CD14-positive monocyte (primary cell): ENCODE measurements around the gene TMEM92. TPM values are rescaled to one million over a fixed set of nuclear protein-coding genes. Genes with fewer than 3 reads are reported as not detected.

Experiments used
- DNase-seq, 3 donors: peaks; one replicate each; pipeline ENCODE4 v3.0.0-alpha.2; 2011 to 2022
- H2AFZ ChIP-seq: 2 replicates; pipeline ENCODE4 v1.6.0; 2012; ENCODE audit warnings: mild to moderate bottlenecking, low read depth, low read length, inconsistent platforms; ENCODE audit not compliant: insufficient read depth, poor library complexity, severe bottlenecking
- H3K27ac ChIP-seq, 2 donors: 1 replicate in 1 of 2; 2 replicates in 1 of 2; pipeline ENCODE4 v1.5.1; 2012 to 2013; ENCODE audit warnings: low read length in 2 of 2, control low read depth in 1 of 2, inconsistent platforms in 1 of 2, low read depth in 1 of 2, mild to moderate bottlenecking in 1 of 2
- H3K27me3 ChIP-seq, 2 donors: one replicate each; pipeline versions ENCODE4 v1.6.0 to v1.6.1; 2011 to 2013; ENCODE audit warnings: low read length in 2 of 2; ENCODE audit not compliant: control insufficient read depth in 2 of 2, insufficient read depth in 2 of 2
- H3K36me3 ChIP-seq, 2 donors: replicated peaks in 1 of 2; 1 replicate in 1 of 2; 2 replicates in 1 of 2; pipeline versions ENCODE4 v1.5.1 to v1.6.1; 2012 to 2013; ENCODE audit warnings: low read length in 2 of 2, control low read depth in 1 of 2, inconsistent platforms in 1 of 2, mild to moderate bottlenecking in 1 of 2; ENCODE audit not compliant: insufficient read depth in 2 of 2, control insufficient read depth in 1 of 2
- H3K4me1 ChIP-seq, 2 donors: 1 replicate in 1 of 2; 2 replicates in 1 of 2; pipeline versions ENCODE4 v1.5.1 to v1.6.1; 2012 to 2013; ENCODE audit warnings: low read length in 2 of 2, control low read depth in 1 of 2, inconsistent platforms in 1 of 2, mild to moderate bottlenecking in 1 of 2, moderate library complexity in 1 of 2; ENCODE audit not compliant: insufficient read depth in 2 of 2, control insufficient read depth in 1 of 2
- H3K4me2 ChIP-seq: replicated peaks from 2 replicates; pipeline ENCODE3; 2012; ENCODE audit warnings: low read length, moderate library complexity, mild to moderate bottlenecking; ENCODE audit not compliant: poor library complexity, severe bottlenecking; ENCODE audit errors: extremely low read depth
- H3K4me3 ChIP-seq, 3 experiments: fragments of 200-600 bp in 1 of 3; sonication (generic) in 1 of 3; replicated peaks in 1 of 3; 1 replicate in 2 of 3; 2 replicates in 1 of 3; pipeline ENCODE4 v1.5.1; 2011 to 2013; ENCODE audit warnings: low read length in 3 of 3, mild to moderate bottlenecking in 3 of 3, control low read depth in 2 of 3, low read depth in 2 of 3, inconsistent platforms in 1 of 3, moderate library complexity in 1 of 3
- H3K79me2 ChIP-seq: 2 replicates; pipeline ENCODE4 v1.6.0; 2012; ENCODE audit warnings: mild to moderate bottlenecking, control low read depth, inconsistent platforms, low read length, moderate library complexity; ENCODE audit not compliant: insufficient read depth
- H3K9ac ChIP-seq: 2 replicates; pipeline ENCODE4 v1.6.0; 2017; ENCODE audit warnings: low read length, mild to moderate bottlenecking; ENCODE audit not compliant: insufficient read depth, poor library complexity, severe bottlenecking
- H3K9me3 ChIP-seq, 2 donors: replicated peaks in 1 of 2; 1 replicate in 1 of 2; 2 replicates in 1 of 2; pipeline versions ENCODE4 v1.5.1 to v1.6.1; 2012 to 2013; ENCODE audit warnings: low read length in 2 of 2, control low read depth in 1 of 2; ENCODE audit not compliant: control insufficient read depth in 1 of 2, insufficient read depth in 1 of 2
- H4K20me1 ChIP-seq: 2 replicates; pipeline ENCODE4 v1.6.0; 2012; ENCODE audit warnings: mild to moderate bottlenecking, low read length, control low read depth, moderate library complexity; ENCODE audit not compliant: insufficient read depth
- H3K27ac Mint-ChIP-seq, 7 donors: one replicate each; pipeline ENCODE4 v1.8.0; 2020; ENCODE audit warnings: mild to moderate bottlenecking in 7 of 7, mixed read lengths in 7 of 7, moderate library complexity in 6 of 7, inconsistent platforms in 2 of 7
- H3K27me3 Mint-ChIP-seq, 3 donors: one replicate each; pipeline ENCODE4 v1.8.0; 2021 to 2022; ENCODE audit warnings: low read depth in 3 of 3, mild to moderate bottlenecking in 3 of 3, mixed read lengths in 3 of 3, moderate library complexity in 3 of 3, inconsistent platforms in 1 of 3
- H3K36me3 Mint-ChIP-seq, 2 donors: one replicate each; pipeline ENCODE4 v1.8.0; 2020; ENCODE audit warnings: mixed read lengths in 2 of 2, inconsistent platforms in 1 of 2, mild to moderate bottlenecking in 1 of 2
- H3K4me1 Mint-ChIP-seq: one replicate; pipeline ENCODE4 v1.8.0; 2020; ENCODE audit warnings: mild to moderate bottlenecking, mixed read lengths
- H3K4me3 Mint-ChIP-seq, 2 donors: one replicate each; pipeline ENCODE4 v1.8.0; 2020; ENCODE audit warnings: mild to moderate bottlenecking in 2 of 2, mixed read lengths in 2 of 2, moderate library complexity in 1 of 2
- H3K9me3 Mint-ChIP-seq, 7 donors: one replicate each; pipeline ENCODE4 v1.8.0; 2020 to 2022; ENCODE audit warnings: mixed read lengths in 7 of 7, mild to moderate bottlenecking in 6 of 7, moderate library complexity in 6 of 7, inconsistent platforms in 2 of 7
- WGBS: methylation state at CpG from one replicate; pipeline ENCODE4 v1.1.5; 2013; ENCODE audit warnings: missing lambda C conversion rate; ENCODE audit not compliant: insufficient coverage; 5-methylcytosine and 5-hydroxymethylcytosine counted together
- intact Hi-C, 2 donors: fragments of 100-400 bp; cut with micrococcal nuclease; formaldehyde crosslinking; loops; one replicate each; pipeline versions ENCODE4 v1.15.0 to v1.15.1; 2023
- polyA plus RNA-seq, 3 donors: library from polyadenylated mRNA; depleted of rRNA in 1 of 3; unstranded in 2 of 3; stranded (reverse) in 1 of 3; fragments of 300-500 nt in 2 of 3; fragments of >200 nt in 1 of 3; fragmentation: Illumina TruSeq in 2 of 3; gene quantifications; 1 replicate in 2 of 3; 2 replicates in 1 of 3; pipeline ENCODE4 v1.2.3, GENCODE V29; 2012 to 2021
- TF ChIP-seq, protein P1 (sequence below): fragments of 200-600 bp; IDR thresholded peaks from one replicate; pipeline ENCODE4 v1.8.0; 2022; ENCODE audit warnings: antibody characterized with exemption, mild to moderate bottlenecking

Gene TMEM92
- polyA plus RNA-seq, 3 donors: not detected

DNA sequence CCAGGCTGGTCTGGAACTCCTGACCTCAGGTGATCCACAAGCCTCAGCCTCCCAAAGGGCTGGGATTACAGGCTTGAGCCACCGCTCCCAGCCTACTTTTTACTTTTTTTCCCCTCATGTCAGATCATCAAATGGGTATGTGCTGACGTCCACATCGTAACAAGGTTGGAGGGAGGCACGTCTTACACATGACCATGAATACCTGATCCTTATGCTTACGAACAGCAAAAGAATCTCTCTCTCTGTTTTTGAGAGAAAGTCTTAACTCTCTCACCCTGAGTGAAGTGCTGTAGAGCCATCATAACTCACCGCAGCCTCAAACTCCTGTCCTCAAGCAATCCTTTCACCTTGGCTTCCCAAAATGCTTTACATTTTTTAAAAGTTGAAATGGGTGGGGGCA, 29.5 kb upstream of the TMEM92 start:
- Mint-ChIP-seq H3K27me3 (peaks cover 6 to 16% (median 7%) of the 10 kb centered on the region in 3 donors), H3K9me3 (peaks cover 9 to 25% (median 17%) of the 10 kb centered on the region in 7 donors), H3K4me3 (no peak overlapping the region), H3K27ac (no peak overlapping the region), H3K4me1 (no peaks in the 10 kb centered on the region), H3K36me3 (no peaks in the 10 kb centered on the region)
- Histone ChIP-seq H3K27ac (no peak overlapping the region), H4K20me1 (no peaks in the 10 kb centered on the region), H3K4me2 (no peak overlapping the region), H3K4me3 (no peak overlapping the region), H3K4me1 (no peaks in the 10 kb centered on the region), H3K79me2 (no peaks in the 10 kb centered on the region), H3K36me3 (no peaks in the 10 kb centered on the region), H3K9ac (no peak overlapping the region), H3K27me3 (no peaks in the 10 kb centered on the region), H3K9me3 (peaks cover 0 to 6% of the 10 kb centered on the region in 2 donors), H2AFZ (no peak overlapping the region)
- TF ChIP-seq, protein P1, sequence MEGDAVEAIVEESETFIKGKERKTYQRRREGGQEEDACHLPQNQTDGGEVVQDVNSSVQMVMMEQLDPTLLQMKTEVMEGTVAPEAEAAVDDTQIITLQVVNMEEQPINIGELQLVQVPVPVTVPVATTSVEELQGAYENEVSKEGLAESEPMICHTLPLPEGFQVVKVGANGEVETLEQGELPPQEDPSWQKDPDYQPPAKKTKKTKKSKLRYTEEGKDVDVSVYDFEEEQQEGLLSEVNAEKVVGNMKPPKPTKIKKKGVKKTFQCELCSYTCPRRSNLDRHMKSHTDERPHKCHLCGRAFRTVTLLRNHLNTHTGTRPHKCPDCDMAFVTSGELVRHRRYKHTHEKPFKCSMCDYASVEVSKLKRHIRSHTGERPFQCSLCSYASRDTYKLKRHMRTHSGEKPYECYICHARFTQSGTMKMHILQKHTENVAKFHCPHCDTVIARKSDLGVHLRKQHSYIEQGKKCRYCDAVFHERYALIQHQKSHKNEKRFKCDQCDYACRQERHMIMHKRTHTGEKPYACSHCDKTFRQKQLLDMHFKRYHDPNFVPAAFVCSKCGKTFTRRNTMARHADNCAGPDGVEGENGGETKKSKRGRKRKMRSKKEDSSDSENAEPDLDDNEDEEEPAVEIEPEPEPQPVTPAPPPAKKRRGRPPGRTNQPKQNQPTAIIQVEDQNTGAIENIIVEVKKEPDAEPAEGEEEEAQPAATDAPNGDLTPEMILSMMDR: no peak
- 100% methylated on average over 3 of the region's 6 CpGs for WGBS
- intact Hi-C loops: no loop called here
- no peak for DNase-seq

- WGBS: no CpG with 5 or more reads among the region's 2 CpGs
- H3K79me2 ChIP-seq: no peaks in the 10 kb centered on the region
- Mint-ChIP-seq H3K4me3 (no peak overlapping the region), H3K9me3 (peaks cover 8 to 23% (median 14%) of the 10 kb centered on the region in 7 donors), H3K27me3 (peaks cover 2 to 14% (median 6%) of the 10 kb centered on the region in 3 donors), H3K36me3 (no peaks in the 10 kb centered on the region), H3K27ac (no peak overlapping the region), H3K4me1 (no peaks in the 10 kb centered on the region)
- no peak overlapping the region for H3K27ac ChIP-seq
- H3K36me3 ChIP-seq: no peaks in the 10 kb centered on the region
- H3K27me3 ChIP-seq: no peaks in the 10 kb centered on the region
- H3K4me3 ChIP-seq: no peak overlapping the region
- no peak overlapping the region for H3K4me2 ChIP-seq
- H4K20me1 ChIP-seq: no peaks in the 10 kb centered on the region
- H2AFZ ChIP-seq: no peak overlapping the region
- DNase-seq: no peak
- intact Hi-C loops: no loop called here
- peaks cover 0 to 6% of the 10 kb centered on the region in 2 donors for H3K9me3 ChIP-seq
- no peak overlapping the region for H3K9ac ChIP-seq
- TF ChIP-seq, protein P1: no peak
- H3K4me1 ChIP-seq: no peaks in the 10 kb centered on the region
These were observed 26.0 kb upstream of the TMEM92 start for GRCh38 chr17:50248255-50248654.
